ENCODE measurements around the gene GALNTL6.

DNA sequence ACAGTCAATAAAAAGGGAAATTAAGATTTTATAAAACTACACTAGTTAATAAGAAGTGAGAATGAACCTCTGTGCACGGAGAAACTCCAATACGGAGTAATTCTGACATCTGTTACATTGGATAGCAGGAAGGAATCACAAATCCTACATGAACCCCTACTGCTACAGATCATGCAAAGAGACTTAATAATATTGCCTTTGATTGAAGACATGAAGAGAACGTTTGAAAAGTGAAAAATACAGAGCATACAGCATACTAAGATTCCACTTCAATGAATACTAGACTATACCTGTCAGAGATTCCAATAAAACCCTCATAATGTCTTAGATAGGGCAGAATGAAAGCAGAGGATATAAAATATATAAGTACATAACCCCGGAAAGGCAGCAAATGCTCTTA is 995.0 kb downstream of the GALNTL6 start:
- no peak for TF ChIP-seq CTCF (IDR thresholded peaks at IDR 0.05)
- no peak for TF ChIP-seq POLR2A (IDR thresholded peaks at IDR 0.05)

Measured in Peyer's patch (tissue), 4 donors.